MM.1S (cell line): ENCODE data around the gene TPBG.

ENCODE experiments used
- DNase-seq: peaks from one replicate; pipeline ENCODE4 v3.0.0-alpha.2; 2015
- H2AFZ ChIP-seq: fragments of 300-600 bp; sonication (generic); 2 replicates; pipeline ENCODE4 v1.6.0; 2016; ENCODE audit warnings: antibody characterized with exemption, low read length
- H3F3A ChIP-seq: fragments of 300-600 bp; sonication (generic); 2 replicates; pipeline ENCODE4 v1.6.1; 2016; ENCODE audit warnings: mild to moderate bottlenecking, antibody characterized with exemption, low read length, moderate library complexity, mixed read lengths; ENCODE audit not compliant: insufficient read depth
- H3K27ac ChIP-seq: fragments of 300-600 bp; sonication (generic); 2 replicates; pipeline ENCODE4 v1.5.1; 2016; ENCODE audit warnings: mild to moderate bottlenecking, low read length
- H3K27me3 ChIP-seq: fragments of 300-600 bp; sonication (generic); replicated peaks from 2 replicates; pipeline ENCODE4 v1.6.0; 2016; ENCODE audit warnings: low read length; ENCODE audit not compliant: insufficient read depth
- H3K36me3 ChIP-seq: fragments of 300-600 bp; sonication (generic); replicated peaks from 2 replicates; pipeline ENCODE4 v1.6.1; 2016; ENCODE audit warnings: mild to moderate bottlenecking, low read length, mixed read lengths; ENCODE audit not compliant: insufficient read depth
- H3K4me1 ChIP-seq: fragments of 300-600 bp; sonication (generic); 2 replicates; pipeline ENCODE4 v1.6.1; 2016; ENCODE audit warnings: low read length, mixed read lengths
- H3K4me2 ChIP-seq: fragments of 300-600 bp; sonication (generic); 2 replicates; pipeline ENCODE4 v1.6.0; 2016; ENCODE audit warnings: low read depth, low read length
- H3K4me3 ChIP-seq: fragments of 300-600 bp; sonication (generic); 2 replicates; pipeline ENCODE4 v1.5.1; 2016; ENCODE audit warnings: low read length, mixed read lengths
- H3K79me2 ChIP-seq: fragments of 300-600 bp; sonication (generic); 2 replicates; pipeline ENCODE4 v1.6.1; 2016; ENCODE audit warnings: mixed run types, low read length, mixed read lengths
- H3K9ac ChIP-seq: fragments of 300-600 bp; sonication (generic); 2 replicates; pipeline ENCODE4 v1.6.1; 2016; ENCODE audit warnings: low read length, mixed read lengths
- H3K9me2 ChIP-seq: fragments of 300-600 bp; sonication (generic); replicated peaks from 2 replicates; pipeline ENCODE4 v1.6.1; 2016; ENCODE audit warnings: mild to moderate bottlenecking, low read length, mixed read lengths; ENCODE audit not compliant: insufficient read depth
- H3K9me3 ChIP-seq: fragments of 300-600 bp; sonication (generic); replicated peaks from 2 replicates; pipeline ENCODE4 v1.6.1; 2016; ENCODE audit warnings: mild to moderate bottlenecking, low read length, mixed read lengths; ENCODE audit not compliant: insufficient read depth
- H4K20me1 ChIP-seq: fragments of 300-600 bp; sonication (generic); 2 replicates; pipeline ENCODE4 v1.6.1; 2016; ENCODE audit warnings: mild to moderate bottlenecking, low read length, moderate library complexity, mixed read lengths; ENCODE audit not compliant: insufficient read depth
- CTCF ChIP-seq: fragments of 300-600 bp; sonication (generic); IDR thresholded peaks from 2 replicates; pipeline ENCODE4 v1.5.1; 2016; ENCODE audit warnings: antibody characterized with exemption, low read length, mixed read lengths
- EZH2 ChIP-seq: fragments of 300-600 bp; sonication (generic); optimal IDR thresholded peaks from 2 replicates; pipeline ENCODE3; 2017; ENCODE audit warnings: low read depth, mild to moderate bottlenecking, antibody characterized with exemption, low read length, mixed read lengths
- EZH2phosphoT487 ChIP-seq: fragments of 300-600 bp; sonication (generic); IDR thresholded peaks from 2 replicates; pipeline ENCODE4 v1.6.1; 2018; ENCODE audit warnings: antibody characterized with exemption, low read length

Gene TPBG

GRCh38 chr6:82370788-82371187 lies 7.2 kb downstream of the TPBG start:
- no peaks in the 10 kb centered on the region for H3K9me2 ChIP-seq
- no peak overlapping the region for H2AFZ ChIP-seq
- H3K36me3 ChIP-seq: no peaks in the 10 kb centered on the region
- H3K27ac ChIP-seq: no peak overlapping the region
- no peaks in the 10 kb centered on the region for H4K20me1 ChIP-seq
- no peaks in the 10 kb centered on the region for H3K79me2 ChIP-seq
- no peaks in the 10 kb centered on the region for H3K4me1 ChIP-seq
- TF ChIP-seq EZH2phosphoT487: no peak
- TF ChIP-seq CTCF: no peak
- TF ChIP-seq EZH2: no peak
- no peak overlapping the region for H3K4me2 ChIP-seq
- no peaks in the 10 kb centered on the region for H3K27me3 ChIP-seq
- H3K9me3 ChIP-seq: no peaks in the 10 kb centered on the region
- H3F3A ChIP-seq: no peaks in the 10 kb centered on the region
- no peak overlapping the region for H3K4me3 ChIP-seq
- no peak overlapping the region for H3K9ac ChIP-seq
- DNase-seq: no peak

DNA sequence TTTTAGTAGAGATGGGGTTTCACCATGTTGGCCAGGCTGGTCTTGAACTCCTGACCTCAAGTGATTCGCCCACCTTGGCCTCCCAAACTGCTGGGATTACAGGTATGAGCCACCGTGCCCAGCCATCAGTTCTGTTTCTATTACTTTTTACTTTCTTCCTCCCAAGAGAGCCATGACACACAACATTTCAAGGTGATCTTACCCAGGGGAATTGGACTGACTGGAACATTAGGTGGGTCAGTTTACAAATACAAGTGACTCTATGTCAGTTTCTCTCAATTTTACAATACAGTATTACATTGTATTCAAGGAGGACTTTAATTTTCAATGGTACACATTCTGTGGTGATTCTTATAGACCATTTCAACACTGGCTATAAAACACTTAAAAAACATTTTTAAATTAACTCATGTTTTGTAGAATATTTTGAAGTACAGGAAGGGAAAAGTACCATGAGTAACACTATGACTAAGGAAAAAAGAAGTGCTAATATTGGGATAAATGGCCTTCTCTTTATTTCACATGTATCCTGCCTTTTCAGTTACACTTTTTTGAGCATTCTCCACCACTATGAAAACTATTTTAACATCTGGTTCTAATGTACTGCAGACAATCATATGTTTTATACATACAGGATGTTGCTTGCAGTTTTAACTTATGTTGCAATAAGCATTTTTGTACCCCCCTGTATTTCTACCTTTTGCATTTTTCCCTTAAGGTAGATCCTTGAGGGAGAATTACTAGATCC lies 8.4 kb downstream of the TPBG start:
- no peaks in the 10 kb centered on the region for H3K9me2 ChIP-seq
- H3F3A ChIP-seq: no peaks in the 10 kb centered on the region
- no peak overlapping the region for H2AFZ ChIP-seq
- H4K20me1 ChIP-seq: no peaks in the 10 kb centered on the region
- no peak overlapping the region for H3K4me2 ChIP-seq
- H3K27me3 ChIP-seq: no peaks in the 10 kb centered on the region
- H3K4me3 ChIP-seq: no peak overlapping the region
- no peak for DNase-seq
- no peaks in the 10 kb centered on the region for H3K36me3 ChIP-seq
- no peak overlapping the region for H3K27ac ChIP-seq
- no peaks in the 10 kb centered on the region for H3K79me2 ChIP-seq
- H3K9me3 ChIP-seq: no peaks in the 10 kb centered on the region
- TF ChIP-seq EZH2phosphoT487: no peak
- no peak for TF ChIP-seq EZH2
- TF ChIP-seq CTCF: no peak
- no peak overlapping the region for H3K9ac ChIP-seq
- H3K4me1 ChIP-seq: no peaks in the 10 kb centered on the region

DNA sequence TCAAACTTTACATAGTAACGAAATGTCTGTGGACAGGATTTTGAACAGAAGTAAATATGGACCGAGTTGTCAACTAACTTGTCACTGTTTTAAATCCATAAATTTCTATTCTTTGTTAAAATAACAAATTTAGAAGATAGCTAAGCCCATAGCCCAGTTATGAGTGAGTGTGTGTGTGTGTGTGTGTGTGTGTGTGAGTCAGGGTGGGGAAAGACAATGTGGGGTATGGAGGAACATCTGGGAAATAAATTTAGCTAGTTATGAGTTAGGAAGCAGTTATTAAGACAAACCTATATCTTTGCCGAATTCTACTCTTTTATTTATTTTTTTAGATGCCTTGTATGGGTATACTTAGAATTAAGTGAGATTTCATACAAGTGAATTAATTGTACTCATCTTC lies 9.0 kb downstream of the TPBG start:
- no peaks in the 10 kb centered on the region for H3K36me3 ChIP-seq
- H3K27me3 ChIP-seq: no peaks in the 10 kb centered on the region
- H3K9me3 ChIP-seq: no peaks in the 10 kb centered on the region
- no peaks in the 10 kb centered on the region for H3K79me2 ChIP-seq
- H2AFZ ChIP-seq: no peak overlapping the region
- H3K27ac ChIP-seq: no peak overlapping the region
- no peak overlapping the region for H3K9ac ChIP-seq
- DNase-seq: no peak
- TF ChIP-seq CTCF (no peak), EZH2phosphoT487 (no peak), EZH2 (no peak)
- no peaks in the 10 kb centered on the region for H3F3A ChIP-seq
- no peak overlapping the region for H3K4me3 ChIP-seq
- no peaks in the 10 kb centered on the region for H3K9me2 ChIP-seq
- H4K20me1 ChIP-seq: no peaks in the 10 kb centered on the region
- no peak overlapping the region for H3K4me2 ChIP-seq
- H3K4me1 ChIP-seq: no peaks in the 10 kb centered on the region
